H9 (cell line): Measurements from ENCODE around the gene SRRM3. TPM values are rescaled to one million over a fixed set of nuclear protein-coding genes. Genes with fewer than 3 reads are reported as not detected.

Experiments
- DNase-seq: peaks from one replicate; pipeline ENCODE4 v3.0.0-alpha.2; 2017
- H2AFZ ChIP-seq: one replicate; pipeline ENCODE4 v1.6.1; 2013; ENCODE audit warnings: mild to moderate bottlenecking, low read length, control low read depth, moderate library complexity
- H2AK5ac ChIP-seq: 2 replicates; pipeline ENCODE4 v1.6.1; 2013; ENCODE audit warnings: low read length, control low read depth, mixed read lengths; ENCODE audit not compliant: insufficient read length
- H2BK120ac ChIP-seq: one replicate; pipeline ENCODE4 v1.6.1; 2013; ENCODE audit warnings: low read depth, mild to moderate bottlenecking, low read length, control low read depth, inconsistent platforms; ENCODE audit not compliant: poor library complexity, severe bottlenecking
- H2BK12ac ChIP-seq: 2 replicates; pipeline ENCODE4 v1.6.1; 2013; ENCODE audit warnings: low read length, control low read depth, mixed read lengths, low read depth; ENCODE audit not compliant: insufficient read length
- H2BK15ac ChIP-seq: 2 replicates; pipeline ENCODE4 v1.6.1; 2013; ENCODE audit warnings: low read depth, low read length, control low read depth
- H2BK20ac ChIP-seq: one replicate; pipeline ENCODE4 v1.6.1; 2013; ENCODE audit warnings: low read depth, mild to moderate bottlenecking, low read length, control low read depth, inconsistent platforms; ENCODE audit not compliant: poor library complexity, severe bottlenecking
- H2BK5ac ChIP-seq: 2 replicates; pipeline ENCODE4 v1.6.1; 2013; ENCODE audit warnings: low read length, control low read depth, mixed read lengths; ENCODE audit not compliant: insufficient read length
- H3K14ac ChIP-seq: 2 replicates; pipeline ENCODE4 v1.6.1; 2013; ENCODE audit warnings: low read length, control low read depth; ENCODE audit not compliant: insufficient read depth
- H3K18ac ChIP-seq: 2 replicates; pipeline ENCODE4 v1.6.1; 2013; ENCODE audit warnings: low read depth, mild to moderate bottlenecking, mixed read lengths, low read length, control low read depth; ENCODE audit not compliant: insufficient read length
- H3K23ac ChIP-seq: 2 replicates; pipeline ENCODE4 v1.6.1; 2013; ENCODE audit warnings: low read length, control low read depth, mixed read lengths, low read depth; ENCODE audit not compliant: insufficient read length
- H3K23me2 ChIP-seq: 2 replicates; pipeline ENCODE4 v1.6.1; 2013; ENCODE audit warnings: low read depth, mild to moderate bottlenecking, mixed read lengths, low read length, control low read depth; ENCODE audit not compliant: insufficient read length, poor library complexity, severe bottlenecking
- H3K27ac ChIP-seq: 2 replicates; pipeline ENCODE4 v1.5.1; 2013; ENCODE audit warnings: low read length, control low read depth, mixed read lengths, low read depth; ENCODE audit not compliant: insufficient read length
- H3K27me3 ChIP-seq: 2 replicates; pipeline ENCODE4 v1.6.1; 2013; ENCODE audit warnings: low read length, control low read depth, inconsistent platforms; ENCODE audit not compliant: insufficient read depth
- H3K4ac ChIP-seq: 2 replicates; pipeline ENCODE4 v1.6.1; 2013; ENCODE audit warnings: low read depth, mild to moderate bottlenecking, control low read depth, inconsistent platforms, low read length, moderate library complexity
- H3K4me1 ChIP-seq: 2 replicates; pipeline ENCODE4 v1.6.1; 2013; ENCODE audit warnings: low read length, control low read depth, inconsistent platforms; ENCODE audit not compliant: insufficient read depth
- H3K4me2 ChIP-seq: 2 replicates; pipeline ENCODE4 v1.6.1; 2013; ENCODE audit warnings: low read length, control low read depth, mixed read lengths; ENCODE audit not compliant: insufficient read length, insufficient read depth
- H3K56ac ChIP-seq: 2 replicates; pipeline ENCODE4 v1.6.1; 2013; ENCODE audit warnings: low read depth, mild to moderate bottlenecking, mixed read lengths, low read length, control low read depth; ENCODE audit not compliant: insufficient read length
- H3K79me1 ChIP-seq: 2 replicates; pipeline ENCODE4 v1.6.1; 2013; ENCODE audit warnings: low read depth, mild to moderate bottlenecking, moderate library complexity, low read length, control low read depth, inconsistent platforms; ENCODE audit not compliant: insufficient read depth, poor library complexity, severe bottlenecking
- H3K79me2 ChIP-seq: 2 replicates; pipeline ENCODE4 v1.6.1; 2013; ENCODE audit warnings: low read length, control low read depth, inconsistent platforms; ENCODE audit not compliant: insufficient read depth
- H3K9ac ChIP-seq: 2 replicates; pipeline ENCODE4 v1.6.1; 2013; ENCODE audit warnings: low read length, control low read depth, mixed read lengths; ENCODE audit not compliant: insufficient read length; ENCODE audit errors: extremely low read depth
- H3K9me3 ChIP-seq: one replicate; pipeline ENCODE4 v1.6.1; 2013; ENCODE audit warnings: low read depth, low read length, inconsistent platforms; ENCODE audit not compliant: control insufficient read depth
- H3T11ph ChIP-seq: one replicate; pipeline ENCODE4 v1.6.1; 2013; ENCODE audit warnings: mild to moderate bottlenecking, low read length, control low read depth, inconsistent platforms
- H4K20me1 ChIP-seq: one replicate; pipeline ENCODE4 v1.6.1; 2013; ENCODE audit not compliant: control insufficient read depth, insufficient read length, insufficient read depth
- H4K5ac ChIP-seq: 2 replicates; pipeline ENCODE4 v1.6.1; 2013; ENCODE audit warnings: low read depth, mild to moderate bottlenecking, mixed read lengths, low read length, control low read depth; ENCODE audit not compliant: insufficient read length
- H4K8ac ChIP-seq: replicated peaks from 2 replicates; pipeline ENCODE4 v1.6.1; 2013; ENCODE audit warnings: low read length, control low read depth, mixed read lengths, low read depth; ENCODE audit not compliant: insufficient read length
- H4K91ac ChIP-seq: 2 replicates; pipeline ENCODE4 v1.6.1; 2013; ENCODE audit warnings: low read depth, mild to moderate bottlenecking, moderate library complexity, mixed read lengths, low read length, control low read depth; ENCODE audit not compliant: insufficient read length
- H3K27ac Mint-ChIP-seq, 3 experiments: 2 replicates in 2 of 3; 3 replicates in 1 of 3; pipeline ENCODE4 v1.8.0; 2020 to 2021; ENCODE audit warnings: mixed read lengths in 3 of 3, mild to moderate bottlenecking in 1 of 3, moderate library complexity in 1 of 3
- H3K27me3 Mint-ChIP-seq: 2 replicates; pipeline ENCODE4 v1.8.0; 2021; ENCODE audit warnings: low read depth, mild to moderate bottlenecking, moderate library complexity, mixed read lengths
- H3K36me3 Mint-ChIP-seq, 3 experiments: 2 replicates in 2 of 3; 3 replicates in 1 of 3; pipeline ENCODE4 v1.8.0; 2020 to 2021; ENCODE audit warnings: low read depth in 3 of 3, mixed read lengths in 3 of 3; ENCODE audit not compliant: insufficient read depth in 1 of 3
- H3K4me1 Mint-ChIP-seq, 2 experiments: 2 replicates each; pipeline ENCODE4 v1.8.0; 2020; ENCODE audit warnings: mixed read lengths in 2 of 2
- H3K4me3 Mint-ChIP-seq, 2 experiments: 2 replicates in 1 of 2; 3 replicates in 1 of 2; pipeline ENCODE4 v1.8.0; 2020 to 2021; ENCODE audit warnings: mild to moderate bottlenecking in 2 of 2, mixed read lengths in 2 of 2, moderate library complexity in 1 of 2
- H3K9me3 Mint-ChIP-seq, 2 experiments: 2 replicates in 1 of 2; 3 replicates in 1 of 2; pipeline ENCODE4 v1.8.0; 2020; ENCODE audit warnings: mild to moderate bottlenecking in 2 of 2, mixed read lengths in 2 of 2, moderate library complexity in 1 of 2
- CTCF ChIP-seq: fragments of 200-600 bp; sonication (generic); conservative IDR thresholded peaks from 3 replicates; pipeline ENCODE4 v1.8.0; 2021; ENCODE audit warnings: antibody characterized with exemption, mild to moderate bottlenecking
- WGBS: extraction: QIAGEN DNeasy Blood & Tissue Kit; methylation state at CpG from one replicate; pipeline ENCODE4 v1.1.7; 2013; ENCODE audit warnings: missing lambda C conversion rate, low lambda C conversion rate, mixed read lengths; ENCODE audit not compliant: insufficient read length; ENCODE audit errors: extremely low coverage; 5-methylcytosine and 5-hydroxymethylcytosine counted together
- total RNA-seq: library from RNA; stranded (reverse); gene quantifications from 2 replicates; pipeline ENCODE4 v1.2.1, GENCODE V29; 2021

SRRM3 gene
- total RNA-seq, 1 experiment from 2014 or later: 11.0 TPM

GRCh38 chr7:76224695-76225094 lies 23.0 kb downstream of the SRRM3 start:
- Histone ChIP-seq H4K20me1 (no peaks in the 10 kb centered on the region), H3K14ac (no peak overlapping the region), H3K9ac (no peak overlapping the region), H2AK5ac (no peak overlapping the region), H3T11ph (no peak overlapping the region), H3K18ac (no peak overlapping the region), H2BK12ac (no peak overlapping the region), H3K27ac (no peak overlapping the region), H3K4me2 (no peak overlapping the region), H3K9me3 (no peaks in the 10 kb centered on the region), H2BK120ac (no peak overlapping the region), H4K5ac (no peak overlapping the region), H3K23ac (no peak overlapping the region), H3K79me1 (no peaks in the 10 kb centered on the region), H3K4ac (no peak overlapping the region), H4K91ac (no peak overlapping the region), H3K56ac (no peak overlapping the region), H3K4me1 (peaks cover 16% of the 10 kb centered on the region), H3K23me2 (no peaks in the 10 kb centered on the region), H4K8ac (no peak overlapping the region), H2AFZ (no peak overlapping the region), H3K27me3 (no peaks in the 10 kb centered on the region), H3K79me2 (no peaks in the 10 kb centered on the region), H2BK15ac (no peak overlapping the region), H2BK5ac (no peak overlapping the region), H2BK20ac (no peak overlapping the region)
- TF ChIP-seq CTCF: no peak
- no peaks in the 10 kb centered on the region for H3K36me3 Mint-ChIP-seq
- no peaks in the 10 kb centered on the region; a peak in 1 of 5 replicates for H3K9me3 Mint-ChIP-seq
- peaks cover 27 to 42% of the 10 kb centered on the region in 2 experiments for H3K4me1 Mint-ChIP-seq
- H3K27me3 Mint-ChIP-seq: peaks cover 4% of the 10 kb centered on the region
- no CpG with 5 or more reads among the region's 11 CpGs for WGBS
- H3K27ac Mint-ChIP-seq: no peak overlapping the region
- no peak overlapping the region; a peak in 1 of 5 replicates for H3K4me3 Mint-ChIP-seq
- no peak for DNase-seq
